Panc1 (cell line): ENCODE results near the gene SYNCRIP.

ENCODE experiments used
- CTCF ChIP-seq: fragments of 450-650 bp; IDR thresholded peaks from 2 replicates; pipeline ENCODE4 v1.5.1; 2017; ENCODE audit warnings: mild to moderate bottlenecking
- POLR2AphosphoS5 ChIP-seq: IDR thresholded peaks from 2 replicates; pipeline ENCODE4 v1.6.1; 2012; ENCODE audit warnings: mild to moderate bottlenecking, low read depth, low read length, moderate library complexity
- REST ChIP-seq, 2 experiments: IDR thresholded peaks; 2 replicates each; pipeline ENCODE4 v1.6.1; 2011 to 2012; ENCODE audit warnings: low read depth in 2 of 2, control low read depth in 1 of 2, low read length in 1 of 2, mild to moderate bottlenecking in 1 of 2, moderate library complexity in 1 of 2; ENCODE audit not compliant: insufficient read depth in 1 of 2

DNA sequence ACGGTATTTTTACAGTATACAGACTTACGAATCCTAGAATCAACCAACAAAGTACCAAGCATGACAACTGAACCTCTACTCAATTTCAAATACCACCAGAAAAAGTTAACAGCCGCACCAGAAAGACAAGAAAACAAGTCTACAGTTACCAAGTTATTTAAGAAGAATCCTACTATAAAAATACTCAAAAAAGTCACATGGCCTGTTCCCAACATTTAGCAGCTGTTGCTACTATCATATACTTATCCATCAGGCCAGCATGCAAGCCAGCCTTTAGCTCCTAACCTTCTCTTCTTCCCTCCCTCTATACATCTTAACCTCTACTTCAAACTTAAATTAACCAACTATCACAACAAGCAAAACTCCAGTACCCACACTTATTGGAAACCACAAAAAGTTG lies 1.9 kb downstream of the SYNCRIP start:
- TF ChIP-seq REST (IDR thresholded peaks at IDR 0.05; ENCODE audit: insufficient read depth in 1 of 2, low read depth in 2 of 2, low read length in 1 of 2) (no peak), CTCF (no peak), POLR2AphosphoS5 (no peak)
